Tibial nerve (tissue), 4 donors: Measurements from ENCODE around the gene LRRTM3.

Source experiments
- EP300 ChIP-seq, 2 donors: sonication (generic); formaldehyde crosslinking; IDR thresholded peaks; one replicate each; pipeline ENCODE4 v1.6.1; 2017; ENCODE audit warnings: antibody characterized with exemption in 2 of 2, mild to moderate bottlenecking in 1 of 2
- POLR2A ChIP-seq, 2 donors: fragments of 450-650 bp; IDR thresholded peaks; one replicate each; pipeline ENCODE4 v1.6.1; 2017; ENCODE audit warnings: antibody characterized with exemption in 2 of 2, mild to moderate bottlenecking in 2 of 2, moderate library complexity in 2 of 2
- TF ChIP-seq, protein P1 (sequence below), 5 experiments: fragments of 200-600 bp in 3 of 5; fragments of 450-650 bp in 2 of 5; sonication (generic) in 3 of 5; IDR thresholded peaks; one replicate each; pipeline ENCODE4 v1.5.1; 2016 to 2019; ENCODE audit warnings: antibody characterized with exemption in 5 of 5, mild to moderate bottlenecking in 3 of 5, moderate library complexity in 2 of 5

DNA sequence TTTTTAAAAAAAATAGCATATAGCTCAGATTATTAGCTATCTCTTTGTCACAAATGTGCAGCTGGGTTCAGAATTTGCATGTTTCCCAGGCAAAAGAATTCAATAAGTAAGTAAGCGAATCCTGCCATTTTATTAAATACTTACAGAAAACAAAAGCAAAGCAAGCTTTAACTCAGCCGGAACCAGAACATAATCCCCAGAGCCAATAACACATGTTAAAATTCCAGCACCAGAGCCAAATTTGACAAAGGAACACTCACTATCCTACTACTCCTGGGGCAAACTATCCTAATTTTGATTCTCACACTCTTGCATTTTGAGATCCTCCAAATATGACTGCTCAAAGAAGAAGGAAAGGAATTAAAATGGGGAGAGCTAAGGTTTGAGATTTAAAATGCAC, 32.6 kb downstream of the LRRTM3 start:
- TF ChIP-seq POLR2A (IDR thresholded peaks at IDR 0.05) (no peak), EP300 (IDR thresholded peaks at IDR 0.05) (no peak)
- TF ChIP-seq, protein P1, sequence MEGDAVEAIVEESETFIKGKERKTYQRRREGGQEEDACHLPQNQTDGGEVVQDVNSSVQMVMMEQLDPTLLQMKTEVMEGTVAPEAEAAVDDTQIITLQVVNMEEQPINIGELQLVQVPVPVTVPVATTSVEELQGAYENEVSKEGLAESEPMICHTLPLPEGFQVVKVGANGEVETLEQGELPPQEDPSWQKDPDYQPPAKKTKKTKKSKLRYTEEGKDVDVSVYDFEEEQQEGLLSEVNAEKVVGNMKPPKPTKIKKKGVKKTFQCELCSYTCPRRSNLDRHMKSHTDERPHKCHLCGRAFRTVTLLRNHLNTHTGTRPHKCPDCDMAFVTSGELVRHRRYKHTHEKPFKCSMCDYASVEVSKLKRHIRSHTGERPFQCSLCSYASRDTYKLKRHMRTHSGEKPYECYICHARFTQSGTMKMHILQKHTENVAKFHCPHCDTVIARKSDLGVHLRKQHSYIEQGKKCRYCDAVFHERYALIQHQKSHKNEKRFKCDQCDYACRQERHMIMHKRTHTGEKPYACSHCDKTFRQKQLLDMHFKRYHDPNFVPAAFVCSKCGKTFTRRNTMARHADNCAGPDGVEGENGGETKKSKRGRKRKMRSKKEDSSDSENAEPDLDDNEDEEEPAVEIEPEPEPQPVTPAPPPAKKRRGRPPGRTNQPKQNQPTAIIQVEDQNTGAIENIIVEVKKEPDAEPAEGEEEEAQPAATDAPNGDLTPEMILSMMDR (IDR thresholded peaks at IDR 0.05): no peak
